Mesenchymal stem cell (in vitro differentiated cells and primary cell): ENCODE measurements around the gene CFAP251.
A peak's percentile ranks its signal among the peaks of the same experiment; 100 is the strongest.

Experiments used
- DNase-seq: peaks from one replicate; pipeline ENCODE4 v3.0.0-alpha.2; 2013
- H2AFZ ChIP-seq: one replicate; pipeline ENCODE4 v1.6.1; 2013; ENCODE audit warnings: low read depth, mild to moderate bottlenecking, control low read depth, inconsistent platforms, low read length, moderate library complexity
- H2AK5ac ChIP-seq: 2 replicates; pipeline ENCODE4 v1.6.1; 2013; ENCODE audit warnings: low read length, moderate library complexity, mild to moderate bottlenecking, inconsistent platforms; ENCODE audit not compliant: severe bottlenecking
- H2BK120ac ChIP-seq: one replicate; pipeline ENCODE4 v1.6.1; 2013; ENCODE audit warnings: low read depth, mild to moderate bottlenecking, inconsistent platforms, low read length, moderate library complexity
- H2BK12ac ChIP-seq, 2 experiments: one replicate each; pipeline ENCODE4 v1.6.1; 2013; ENCODE audit warnings: inconsistent platforms in 2 of 2, low read length in 2 of 2, mild to moderate bottlenecking in 2 of 2, moderate library complexity in 2 of 2, control low read depth in 1 of 2
- H2BK15ac ChIP-seq: one replicate; pipeline ENCODE4 v1.6.1; 2013; ENCODE audit warnings: mild to moderate bottlenecking, low read depth, inconsistent platforms; ENCODE audit not compliant: poor library complexity, severe bottlenecking
- H2BK5ac ChIP-seq: 2 replicates; pipeline ENCODE4 v1.6.1; 2013; ENCODE audit warnings: low read depth, mild to moderate bottlenecking, low read length, control low read depth, inconsistent platforms; ENCODE audit not compliant: poor library complexity, severe bottlenecking
- H3K14ac ChIP-seq, 2 experiments: one replicate each; pipeline ENCODE4 v1.6.1; 2013; ENCODE audit warnings: inconsistent platforms in 2 of 2, low read length in 2 of 2, control low read depth in 1 of 2, mild to moderate bottlenecking in 1 of 2, moderate library complexity in 1 of 2
- H3K18ac ChIP-seq, 2 experiments: one replicate each; pipeline ENCODE4 v1.6.1; 2013; ENCODE audit warnings: inconsistent platforms in 2 of 2, low read length in 2 of 2, control low read depth in 1 of 2, low read depth in 1 of 2, mild to moderate bottlenecking in 1 of 2
- H3K23ac ChIP-seq, 2 experiments: one replicate each; pipeline ENCODE4 v1.6.1; 2013; ENCODE audit warnings: inconsistent platforms in 2 of 2, low read length in 2 of 2, mild to moderate bottlenecking in 2 of 2, moderate library complexity in 2 of 2, control low read depth in 1 of 2
- H3K27ac ChIP-seq: 2 replicates; pipeline ENCODE4 v1.5.1; 2013; ENCODE audit warnings: mild to moderate bottlenecking, moderate library complexity, low read length, control low read depth, inconsistent platforms; ENCODE audit not compliant: poor library complexity, severe bottlenecking
- H3K27me3 ChIP-seq, 2 experiments: 2 replicates each; pipeline versions ENCODE4 v1.6.1 to v1.7.0; 2013; ENCODE audit warnings: low read length in 2 of 2, mild to moderate bottlenecking in 2 of 2, moderate library complexity in 2 of 2, control low read depth in 1 of 2, inconsistent platforms in 1 of 2; ENCODE audit not compliant: control insufficient read depth in 1 of 2, insufficient read depth in 1 of 2
- H3K36me3 ChIP-seq, 2 experiments: 2 replicates each; pipeline versions ENCODE4 v1.6.1 to v1.7.0; 2013; ENCODE audit warnings: low read length in 2 of 2, control low read depth in 1 of 2, inconsistent platforms in 1 of 2, low read depth in 1 of 2, mild to moderate bottlenecking in 1 of 2; ENCODE audit not compliant: insufficient read depth in 2 of 2, control insufficient read depth in 1 of 2
- H3K4ac ChIP-seq, 2 experiments: one replicate each; pipeline ENCODE4 v1.6.1; 2013; ENCODE audit warnings: inconsistent platforms in 2 of 2, low read length in 2 of 2, mild to moderate bottlenecking in 2 of 2, moderate library complexity in 2 of 2, control low read depth in 1 of 2, low read depth in 1 of 2
- H3K4me1 ChIP-seq: 2 replicates; pipeline ENCODE4 v1.6.1; 2013; ENCODE audit warnings: low read depth, low read length, control low read depth; ENCODE audit not compliant: control insufficient read depth, insufficient read depth
- H3K4me2 ChIP-seq: 2 replicates; pipeline ENCODE4 v1.6.1; 2013; ENCODE audit warnings: low read length, mild to moderate bottlenecking, inconsistent platforms; ENCODE audit not compliant: poor library complexity, severe bottlenecking
- H3K4me3 ChIP-seq, 2 experiments: 2 replicates each; pipeline versions ENCODE4 v1.5.1 to v1.7.0; 2013; ENCODE audit warnings: low read length in 2 of 2, mild to moderate bottlenecking in 2 of 2, control low read depth in 1 of 2, low read depth in 1 of 2; ENCODE audit not compliant: insufficient read depth in 1 of 2
- H3K79me1 ChIP-seq: replicated peaks from 2 replicates; pipeline ENCODE4 v1.6.1; 2013; ENCODE audit warnings: mild to moderate bottlenecking, control low read depth, low read length, inconsistent platforms; ENCODE audit not compliant: poor library complexity, severe bottlenecking
- H3K9ac ChIP-seq: 2 replicates; pipeline ENCODE4 v1.7.0; 2013; ENCODE audit warnings: mild to moderate bottlenecking, low read length, moderate library complexity
- H3K9me3 ChIP-seq: 2 replicates; pipeline ENCODE4 v1.7.0; 2013; ENCODE audit warnings: mild to moderate bottlenecking, low read length; ENCODE audit not compliant: control insufficient read depth
- H4K8ac ChIP-seq: one replicate; pipeline ENCODE4 v1.6.1; 2013; ENCODE audit warnings: inconsistent platforms, mild to moderate bottlenecking, low read length, moderate library complexity
- H4K91ac ChIP-seq: one replicate; pipeline ENCODE4 v1.6.1; 2013; ENCODE audit warnings: mild to moderate bottlenecking, low read length, inconsistent platforms
- WGBS: methylation state at CpG from one replicate; pipeline ENCODE4 v1.1.7; 2013; ENCODE audit warnings: mixed read lengths; 5-methylcytosine and 5-hydroxymethylcytosine counted together

Gene CFAP251

GRCh38 chr12:122003651-122004611 lies 85.5 kb downstream of the CFAP251 start:
- H2AFZ ChIP-seq = no peak overlapping the region
- peaks cover 3% of the 10 kb centered on the region for H3K4me1 ChIP-seq
- no peak overlapping the region for H3K14ac ChIP-seq
- DNase-seq = no peak
- peak overlapping the region in 1 of 2 experiments; percentile 28 for H3K18ac ChIP-seq
- no peak overlapping the region for H2BK12ac ChIP-seq
- H3K36me3 ChIP-seq = peaks cover 6 to 8% of the 10 kb centered on the region in 2 experiments
- no peak overlapping the region for H3K4me3 ChIP-seq
- H3K27me3 ChIP-seq = no peaks in the 10 kb centered on the region
- H3K27ac ChIP-seq = no peak overlapping the region
- no peak overlapping the region for H2BK120ac ChIP-seq
- no peak overlapping the region for H4K8ac ChIP-seq
- no peak overlapping the region for H4K91ac ChIP-seq
- no peak overlapping the region for H3K4ac ChIP-seq
- no peaks in the 10 kb centered on the region for H3K79me1 ChIP-seq
- H3K4me2 ChIP-seq = no peak overlapping the region
- no peak overlapping the region for H2BK5ac ChIP-seq
- no peak overlapping the region for H3K23ac ChIP-seq
- H3K9ac ChIP-seq = no peak overlapping the region
- H2AK5ac ChIP-seq = no peak overlapping the region
- WGBS = 93% methylated on average over 27 of the region's 28 CpGs
- H3K9me3 ChIP-seq = no peaks in the 10 kb centered on the region
- no peak overlapping the region for H2BK15ac ChIP-seq

GRCh38 chr12:122004633-122005071 lies 86.3 kb downstream of the CFAP251 start:
- H3K27me3 ChIP-seq = no peaks in the 10 kb centered on the region
- H3K36me3 ChIP-seq = peaks cover 6 to 8% of the 10 kb centered on the region in 2 experiments
- H3K4me2 ChIP-seq = no peak overlapping the region
- H3K9me3 ChIP-seq = no peaks in the 10 kb centered on the region
- H2BK15ac ChIP-seq = no peak overlapping the region
- no peak overlapping the region for H3K23ac ChIP-seq
- peaks cover 3% of the 10 kb centered on the region for H3K4me1 ChIP-seq
- H3K9ac ChIP-seq = no peak overlapping the region
- H2AFZ ChIP-seq = no peak overlapping the region
- WGBS = 92% methylated on average over 12 of the region's 12 CpGs
- no peak overlapping the region for H4K91ac ChIP-seq
- H2BK5ac ChIP-seq = no peak overlapping the region
- no peak overlapping the region for H2BK12ac ChIP-seq
- H3K79me1 ChIP-seq = no peaks in the 10 kb centered on the region
- no peak overlapping the region for H3K14ac ChIP-seq
- H4K8ac ChIP-seq = no peak overlapping the region
- no peak overlapping the region for H3K18ac ChIP-seq
- H3K4ac ChIP-seq = no peak overlapping the region
- H3K4me3 ChIP-seq = no peak overlapping the region
- H2BK120ac ChIP-seq = no peak overlapping the region
- no peak for DNase-seq
- H3K27ac ChIP-seq = no peak overlapping the region
- no peak overlapping the region for H2AK5ac ChIP-seq

- Histone ChIP-seq H3K23ac (no peak overlapping the region), H3K79me1 (no peaks in the 10 kb centered on the region), H4K91ac (no peak overlapping the region), H3K4ac (no peak overlapping the region), H3K36me3 (peaks cover 6 to 8% of the 10 kb centered on the region in 2 experiments), H3K27me3 (no peaks in the 10 kb centered on the region), H3K4me1 (peaks cover 5% of the 10 kb centered on the region), H3K4me3 (no peak overlapping the region), H3K9me3 (no peaks in the 10 kb centered on the region), H3K9ac (no peak overlapping the region), H2BK12ac (no peak overlapping the region), H2BK15ac (no peak overlapping the region), H4K8ac (no peak overlapping the region), H3K14ac (no peak overlapping the region), H2BK120ac (no peak overlapping the region), H2BK5ac (no peak overlapping the region), H2AK5ac (no peak overlapping the region), H3K27ac (no peak overlapping the region), H2AFZ (no peak overlapping the region), H3K4me2 (no peak overlapping the region), H3K18ac (no peak overlapping the region)
- WGBS = 93% methylated on average over 9 of the region's 11 CpGs
- DNase-seq = no peak
These were observed 86.9 kb downstream of the CFAP251 start for GRCh38 chr12:122005252-122005776.

GRCh38 chr12:122006186-122006926 lies 88.0 kb downstream of the CFAP251 start:
- Histone ChIP-seq H2BK12ac (no peak overlapping the region), H3K23ac (peak overlapping the region in 1 of 2 experiments; percentile 9), H3K4me1 (peaks cover 5% of the 10 kb centered on the region), H4K91ac (no peak overlapping the region), H2AFZ (no peak overlapping the region), H2AK5ac (no peak overlapping the region), H3K14ac (no peak overlapping the region), H2BK5ac (no peak overlapping the region), H3K9me3 (no peaks in the 10 kb centered on the region), H3K27me3 (no peaks in the 10 kb centered on the region), H3K4me2 (no peak overlapping the region), H3K4ac (no peak overlapping the region), H2BK15ac (no peak overlapping the region), H2BK120ac (no peak overlapping the region), H4K8ac (no peak overlapping the region), H3K27ac (no peak overlapping the region), H3K18ac (no peak overlapping the region), H3K4me3 (peak overlapping the region in 1 of 2 experiments; percentile 17), H3K36me3 (peaks cover 5 to 8% of the 10 kb centered on the region in 2 experiments), H3K79me1 (no peaks in the 10 kb centered on the region), H3K9ac (no peak overlapping the region)
- 94% methylated on average over 24 of the region's 24 CpGs for WGBS
- DNase-seq = no peak
